Hepatocyte (in vitro differentiated cells): Measurements from ENCODE around the gene SLC22A23. TPM values are rescaled to one million over a fixed set of nuclear protein-coding genes. Genes with fewer than 3 reads are reported as not detected.

ENCODE experiments used
- DNase-seq: peaks from one replicate; pipeline ENCODE4 v3.0.0-alpha.2; 2016; ENCODE audit warnings: low spot score
- H2AFZ ChIP-seq: fragments of 200-600 bp; sonication (generic); 2 replicates; pipeline ENCODE4 v1.6.0; 2016; ENCODE audit warnings: antibody characterized with exemption, mild to moderate bottlenecking
- H3K27ac ChIP-seq: fragments of 200-600 bp; sonication (generic); 2 replicates; pipeline ENCODE4 v1.5.1; 2016; ENCODE audit warnings: mild to moderate bottlenecking
- H3K27me3 ChIP-seq: fragments of 200-600 bp; sonication (generic); 2 replicates; pipeline ENCODE4 v1.6.1; 2016
- H3K36me3 ChIP-seq: fragments of 200-600 bp; sonication (generic); replicated peaks from 2 replicates; pipeline ENCODE4 v1.5.1; 2016; ENCODE audit warnings: low read depth; ENCODE audit not compliant: insufficient read depth
- H3K4me1 ChIP-seq: fragments of 200-600 bp; sonication (generic); 2 replicates; pipeline ENCODE4 v1.5.1; 2016; ENCODE audit warnings: mild to moderate bottlenecking, moderate library complexity; ENCODE audit not compliant: insufficient read depth
- H3K4me2 ChIP-seq: fragments of 200-600 bp; sonication (generic); 2 replicates; pipeline ENCODE4 v1.6.0; 2016
- H3K4me3 ChIP-seq: fragments of 200-600 bp; sonication (generic); 2 replicates; pipeline ENCODE4 v1.5.1; 2016; ENCODE audit warnings: mild to moderate bottlenecking
- H3K79me2 ChIP-seq: fragments of 200-600 bp; sonication (generic); 2 replicates; pipeline ENCODE4 v1.6.0; 2017; ENCODE audit warnings: mild to moderate bottlenecking
- H3K9me2 ChIP-seq: fragments of 200-600 bp; sonication (generic); replicated peaks from 2 replicates; pipeline ENCODE4 v1.6.0; 2017; ENCODE audit warnings: mild to moderate bottlenecking; ENCODE audit not compliant: insufficient read depth
- H3K9me3 ChIP-seq: fragments of 200-600 bp; sonication (generic); 2 replicates; pipeline ENCODE4 v1.5.1; 2016; ENCODE audit warnings: low read depth, mild to moderate bottlenecking
- H4K20me1 ChIP-seq: fragments of 200-600 bp; sonication (generic); 2 replicates; pipeline ENCODE4 v1.6.0; 2016; ENCODE audit warnings: mild to moderate bottlenecking; ENCODE audit not compliant: insufficient read depth, poor library complexity, severe bottlenecking
- EZH2 ChIP-seq: fragments of 200-600 bp; sonication (generic); IDR thresholded peaks from 2 replicates; pipeline ENCODE4 v1.6.1; 2016; ENCODE audit warnings: antibody characterized with exemption, mild to moderate bottlenecking, borderline replicate concordance
- EZH2phosphoT487 ChIP-seq: fragments of 200-600 bp; sonication (generic); IDR thresholded peaks from one replicate; pipeline ENCODE4 v1.6.1; 2018; ENCODE audit warnings: antibody characterized with exemption, mild to moderate bottlenecking, low read depth, moderate library complexity; ENCODE audit not compliant: unreplicated experiment, severe bottlenecking
- WGBS: methylation state at CpG from one replicate; pipeline ENCODE4 v1.1.6; 2016; ENCODE audit warnings: low lambda C conversion rate; ENCODE audit errors: missing lambda C conversion rate; 5-methylcytosine and 5-hydroxymethylcytosine counted together
- polyA plus RNA-seq: library from polyadenylated mRNA; unstranded; fragments of >200 nt; fragmentation: Nextera tagmentation; extraction: Ambion mirVana; gene quantifications from 2 replicates; pipeline ENCODE4 v1.2.1, GENCODE V29; 2016
- total RNA-seq: library from RNA; depleted of rRNA; stranded (reverse); fragments of >200 nt; gene quantifications from 2 replicates; pipeline ENCODE4 v1.2.3, GENCODE V29; 2014
- TF ChIP-seq, protein P1 (sequence below): fragments of 200-600 bp; sonication (generic); IDR thresholded peaks from 2 replicates; pipeline ENCODE4 v1.5.1; 2016; ENCODE audit warnings: antibody characterized with exemption, mild to moderate bottlenecking; ENCODE audit not compliant: poor library complexity

The SLC22A23 gene
- total and polyA plus RNA-seq, 2 experiments from 2014 or later = 14.3 to 14.8 TPM

- H3K4me2 ChIP-seq = peak overlapping the region; percentile 81
- H3K27me3 ChIP-seq = no peaks in the 10 kb centered on the region
- H3K4me1 ChIP-seq = peaks cover 10% of the 10 kb centered on the region
- no peak overlapping the region for H3K27ac ChIP-seq
- H3K79me2 ChIP-seq = peaks cover 40% of the 10 kb centered on the region
- H3K36me3 ChIP-seq = no peaks in the 10 kb centered on the region
- WGBS = 71% methylated on average over 17 of the region's 17 CpGs
- H3K4me3 ChIP-seq = no peak overlapping the region
- TF ChIP-seq EZH2phosphoT487 = no peak
- TF ChIP-seq, protein P1, sequence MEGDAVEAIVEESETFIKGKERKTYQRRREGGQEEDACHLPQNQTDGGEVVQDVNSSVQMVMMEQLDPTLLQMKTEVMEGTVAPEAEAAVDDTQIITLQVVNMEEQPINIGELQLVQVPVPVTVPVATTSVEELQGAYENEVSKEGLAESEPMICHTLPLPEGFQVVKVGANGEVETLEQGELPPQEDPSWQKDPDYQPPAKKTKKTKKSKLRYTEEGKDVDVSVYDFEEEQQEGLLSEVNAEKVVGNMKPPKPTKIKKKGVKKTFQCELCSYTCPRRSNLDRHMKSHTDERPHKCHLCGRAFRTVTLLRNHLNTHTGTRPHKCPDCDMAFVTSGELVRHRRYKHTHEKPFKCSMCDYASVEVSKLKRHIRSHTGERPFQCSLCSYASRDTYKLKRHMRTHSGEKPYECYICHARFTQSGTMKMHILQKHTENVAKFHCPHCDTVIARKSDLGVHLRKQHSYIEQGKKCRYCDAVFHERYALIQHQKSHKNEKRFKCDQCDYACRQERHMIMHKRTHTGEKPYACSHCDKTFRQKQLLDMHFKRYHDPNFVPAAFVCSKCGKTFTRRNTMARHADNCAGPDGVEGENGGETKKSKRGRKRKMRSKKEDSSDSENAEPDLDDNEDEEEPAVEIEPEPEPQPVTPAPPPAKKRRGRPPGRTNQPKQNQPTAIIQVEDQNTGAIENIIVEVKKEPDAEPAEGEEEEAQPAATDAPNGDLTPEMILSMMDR = no peak
- TF ChIP-seq EZH2 = no peak
- DNase-seq = no peak
- H4K20me1 ChIP-seq = no peaks in the 10 kb centered on the region
- H3K9me3 ChIP-seq = no peaks in the 10 kb centered on the region
- no peaks in the 10 kb centered on the region for H3K9me2 ChIP-seq
- no peak overlapping the region for H2AFZ ChIP-seq
Measured at GRCh38 chr6:3260772-3261517, 195.9 kb downstream of the SLC22A23 start.

DNA sequence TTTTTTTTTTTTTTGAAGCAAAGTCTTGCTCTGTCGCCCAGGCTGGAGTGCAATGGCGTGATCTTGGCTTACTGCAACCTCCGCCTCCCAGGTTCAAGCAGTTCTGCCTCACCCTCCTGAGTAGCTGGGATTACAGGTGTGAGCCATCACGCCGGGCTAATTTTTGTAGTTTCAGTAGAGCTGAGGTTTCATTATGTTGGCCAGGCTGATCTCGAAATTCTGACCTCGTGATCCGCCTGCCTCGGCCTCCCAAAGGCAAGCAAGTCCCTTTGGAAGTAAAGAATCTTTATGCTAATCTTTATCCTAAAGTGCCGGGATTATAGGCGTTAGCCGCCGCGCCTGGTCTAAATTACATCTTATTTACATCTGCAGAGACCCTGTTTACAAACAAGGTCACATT, 196.6 kb downstream of the SLC22A23 start:
- Histone ChIP-seq H3K9me3 (no peaks in the 10 kb centered on the region), H3K27me3 (no peaks in the 10 kb centered on the region), H3K36me3 (no peaks in the 10 kb centered on the region), H3K4me1 (peaks cover 10% of the 10 kb centered on the region), H3K27ac (no peak overlapping the region), H3K79me2 (peaks cover 40% of the 10 kb centered on the region), H3K4me2 (peak overlapping the region; percentile 81), H3K4me3 (no peak overlapping the region), H4K20me1 (no peaks in the 10 kb centered on the region), H2AFZ (no peak overlapping the region), H3K9me2 (no peaks in the 10 kb centered on the region)
- TF ChIP-seq EZH2phosphoT487 (no peak), EZH2 (no peak)
- TF ChIP-seq, protein P1 = no peak
- no peak for DNase-seq
- WGBS = 81% methylated on average over 13 of the region's 14 CpGs

DNA sequence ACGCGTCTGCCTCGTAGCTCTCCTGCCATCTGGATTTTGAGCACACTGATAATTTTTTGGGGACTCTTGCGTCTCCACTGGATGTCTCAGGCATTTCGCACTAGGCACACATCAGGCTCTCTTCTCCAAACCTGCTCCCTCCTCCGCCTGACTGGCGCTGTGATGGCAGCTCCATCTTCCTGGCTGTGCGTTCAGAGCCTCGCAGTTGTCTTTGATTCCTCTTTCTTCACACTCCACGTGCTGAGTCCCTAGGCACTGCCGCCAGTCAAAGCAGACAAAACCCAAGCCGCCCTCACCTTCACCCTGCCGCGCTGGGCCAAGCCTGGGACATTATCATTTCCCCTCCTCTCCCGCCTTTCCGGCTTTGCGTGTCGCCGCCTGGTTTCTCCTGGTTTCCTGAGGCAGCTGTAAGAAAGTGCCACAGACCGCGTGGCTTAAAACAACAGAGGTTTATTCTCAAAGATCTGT, 197.3 kb downstream of the SLC22A23 start:
- no peaks in the 10 kb centered on the region for H3K9me2 ChIP-seq

More for the DNA sequence above, 197.3 kb downstream of the SLC22A23 start:
- H3K4me3 ChIP-seq = peak overlapping the region; percentile 95
- no peaks in the 10 kb centered on the region for H4K20me1 ChIP-seq
- peaks cover 10% of the 10 kb centered on the region for H3K4me1 ChIP-seq
- peak overlapping the region; percentile 70 for H2AFZ ChIP-seq
- peaks cover 40% of the 10 kb centered on the region for H3K79me2 ChIP-seq
- TF ChIP-seq, protein P1 = no peak
- TF ChIP-seq EZH2phosphoT487 (no peak), EZH2 (no peak)
- no peaks in the 10 kb centered on the region for H3K9me3 ChIP-seq
- H3K36me3 ChIP-seq = no peaks in the 10 kb centered on the region
- WGBS = 1% methylated on average over 21 of the region's 21 CpGs
- DNase-seq = peak; percentile 55
- H3K4me2 ChIP-seq = peak overlapping the region; percentile 81
- H3K27ac ChIP-seq = peak overlapping the region; percentile 74
- H3K27me3 ChIP-seq = no peaks in the 10 kb centered on the region
